Measurements from ENCODE around the gene PROZ. TPM values are rescaled to one million over a fixed set of nuclear protein-coding genes. Genes with fewer than 3 reads are reported as not detected.

The PROZ gene
- total and polyA plus RNA-seq, 10 donors = 0.11 TPM; not detected in 9

DNA sequence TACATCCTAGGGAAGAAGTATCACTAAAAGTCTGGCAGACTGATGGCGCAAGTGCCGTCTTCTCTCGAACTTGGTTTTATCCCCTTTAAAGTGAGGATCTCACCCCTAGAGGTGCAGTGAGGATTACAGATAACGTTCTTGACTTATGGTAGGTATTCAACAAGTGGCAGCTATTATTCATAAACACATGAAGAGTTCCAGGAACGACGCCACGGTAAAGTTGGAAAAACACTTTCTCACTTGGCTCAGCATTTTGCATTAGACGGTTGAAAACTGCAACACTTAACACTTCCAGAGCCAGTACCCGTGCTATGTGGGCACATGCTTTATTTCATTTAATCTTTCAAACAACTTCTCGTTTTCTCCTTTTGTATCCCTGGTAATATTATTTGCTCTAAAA, 8.7 kb downstream of the PROZ start:
- Histone ChIP-seq H3K4me1 (peaks cover 0 to 26% (median 6%) of the 10 kb centered on the region in 6 donors), H3K36me3 (peaks cover 0 to 23% (median 4%) of the 10 kb centered on the region in 6 donors), H3K9me3 (peaks cover 0 to 11% (median 0%) of the 10 kb centered on the region in 8 donors), H3K4me3 (no peak overlapping the region), H3K27ac (no peak overlapping the region), H3K27me3 (replicated peaks in 1 of 7) (peaks cover 0 to 10% (median 3%) of the 10 kb centered on the region in 7 donors)
- intact Hi-C loops (cut with DNase I; ENCODE audit: low total_unique reads) = no loop called here
- 82 to 90% (median 86%) methylated on average over 10 of the region's 10 CpGs for WGBS, 5 donors
- TF ChIP-seq POLR2AphosphoS5 (IDR thresholded peaks at IDR 0.05) (no peak), POLR2A (IDR thresholded peaks at IDR 0.05) (no peak)
- TF ChIP-seq, protein P1, sequence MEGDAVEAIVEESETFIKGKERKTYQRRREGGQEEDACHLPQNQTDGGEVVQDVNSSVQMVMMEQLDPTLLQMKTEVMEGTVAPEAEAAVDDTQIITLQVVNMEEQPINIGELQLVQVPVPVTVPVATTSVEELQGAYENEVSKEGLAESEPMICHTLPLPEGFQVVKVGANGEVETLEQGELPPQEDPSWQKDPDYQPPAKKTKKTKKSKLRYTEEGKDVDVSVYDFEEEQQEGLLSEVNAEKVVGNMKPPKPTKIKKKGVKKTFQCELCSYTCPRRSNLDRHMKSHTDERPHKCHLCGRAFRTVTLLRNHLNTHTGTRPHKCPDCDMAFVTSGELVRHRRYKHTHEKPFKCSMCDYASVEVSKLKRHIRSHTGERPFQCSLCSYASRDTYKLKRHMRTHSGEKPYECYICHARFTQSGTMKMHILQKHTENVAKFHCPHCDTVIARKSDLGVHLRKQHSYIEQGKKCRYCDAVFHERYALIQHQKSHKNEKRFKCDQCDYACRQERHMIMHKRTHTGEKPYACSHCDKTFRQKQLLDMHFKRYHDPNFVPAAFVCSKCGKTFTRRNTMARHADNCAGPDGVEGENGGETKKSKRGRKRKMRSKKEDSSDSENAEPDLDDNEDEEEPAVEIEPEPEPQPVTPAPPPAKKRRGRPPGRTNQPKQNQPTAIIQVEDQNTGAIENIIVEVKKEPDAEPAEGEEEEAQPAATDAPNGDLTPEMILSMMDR (IDR thresholded peaks at IDR 0.05 in 8 of 11, conservative IDR thresholded peaks at IDR 0.05 in 3 of 11) = no peak
- DNase-seq = no peak

DNA sequence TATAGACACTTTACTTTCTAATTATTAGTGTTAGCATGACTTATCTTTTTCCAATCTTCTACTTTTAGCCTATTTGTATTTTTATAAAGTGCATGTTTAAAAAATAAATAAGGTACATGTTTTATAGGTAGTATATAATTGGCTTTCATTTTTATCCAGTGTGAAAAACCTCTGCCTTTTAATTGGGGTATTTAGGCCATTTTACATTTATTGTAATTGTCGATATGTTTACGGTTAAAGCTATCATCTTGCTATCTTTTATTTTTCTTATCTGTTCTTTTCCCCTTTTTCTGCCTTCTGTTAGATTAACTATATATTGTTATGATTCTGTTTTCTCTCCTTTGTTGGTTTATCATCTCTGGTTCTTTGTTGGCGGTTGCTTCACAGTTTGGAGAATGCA, 9.1 kb downstream of the PROZ start:
- no peak for DNase-seq
- peaks cover 0 to 28% (median 6%) of the 10 kb centered on the region in 6 donors for H3K4me1 ChIP-seq
- H3K9me3 ChIP-seq = peaks cover 0 to 11% (median 0%) of the 10 kb centered on the region in 8 donors
- no peak overlapping the region for H3K4me3 ChIP-seq
- intact Hi-C loops (cut with DNase I; ENCODE audit: low total_unique reads) = no loop called here
- WGBS, 5 donors = 95 to 99% (median 96%) methylated on average over 3 of the region's 3 CpGs
- peaks cover 0 to 27% (median 5%) of the 10 kb centered on the region in 6 donors for H3K36me3 ChIP-seq
- no peak overlapping the region for H3K27ac ChIP-seq
- TF ChIP-seq POLR2AphosphoS5 (IDR thresholded peaks at IDR 0.05) (no peak), POLR2A (IDR thresholded peaks at IDR 0.05) (no peak)
- TF ChIP-seq, protein P1 (IDR thresholded peaks at IDR 0.05 in 8 of 11, conservative IDR thresholded peaks at IDR 0.05 in 3 of 11) = no peak
- H3K27me3 ChIP-seq (replicated peaks in 1 of 7) = peaks cover 0 to 9% (median 3%) of the 10 kb centered on the region in 7 donors

DNA sequence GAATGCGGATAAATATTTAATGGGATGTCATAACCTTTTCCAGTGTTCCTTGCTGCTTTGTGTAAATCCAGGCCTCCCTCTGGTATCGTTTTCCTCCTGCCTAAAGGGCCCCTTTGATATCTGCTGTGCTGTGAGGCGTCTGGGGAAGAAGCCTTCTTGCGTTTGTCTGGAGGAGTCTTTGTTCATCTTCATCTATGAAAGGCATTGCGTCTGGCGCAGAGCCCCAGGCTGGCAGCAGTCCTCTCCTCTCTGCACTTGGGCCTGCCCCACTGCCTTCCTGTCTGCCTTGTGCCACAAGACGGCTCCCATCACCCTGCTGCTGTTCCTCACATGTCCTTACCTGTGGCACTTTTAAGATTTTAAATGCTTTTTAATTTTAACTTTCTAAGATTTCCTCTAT, 9.8 kb downstream of the PROZ start:
- 91 to 98% (median 92%) methylated on average over 7 of the region's 7 CpGs for WGBS, 5 donors
- H3K27ac ChIP-seq = no peak overlapping the region
- peaks cover 0 to 11% (median 0%) of the 10 kb centered on the region in 8 donors for H3K9me3 ChIP-seq
- peaks cover 0 to 3% (median under 1%) of the 10 kb centered on the region in 7 donors for H3K27me3 ChIP-seq (replicated peaks in 1 of 7)
- H3K4me1 ChIP-seq = peaks cover 0 to 28% (median 6%) of the 10 kb centered on the region in 6 donors
- H3K4me3 ChIP-seq = no peak overlapping the region
- DNase-seq = no peak
- TF ChIP-seq POLR2A (IDR thresholded peaks at IDR 0.05) (no peak), POLR2AphosphoS5 (IDR thresholded peaks at IDR 0.05) (no peak)
- TF ChIP-seq, protein P1 (IDR thresholded peaks at IDR 0.05 in 8 of 11, conservative IDR thresholded peaks at IDR 0.05 in 3 of 11) = no peak
- peaks cover 0 to 32% (median 7%) of the 10 kb centered on the region in 6 donors for H3K36me3 ChIP-seq
- intact Hi-C loops (cut with DNase I; ENCODE audit: low total_unique reads) = no loop called here

DNA sequence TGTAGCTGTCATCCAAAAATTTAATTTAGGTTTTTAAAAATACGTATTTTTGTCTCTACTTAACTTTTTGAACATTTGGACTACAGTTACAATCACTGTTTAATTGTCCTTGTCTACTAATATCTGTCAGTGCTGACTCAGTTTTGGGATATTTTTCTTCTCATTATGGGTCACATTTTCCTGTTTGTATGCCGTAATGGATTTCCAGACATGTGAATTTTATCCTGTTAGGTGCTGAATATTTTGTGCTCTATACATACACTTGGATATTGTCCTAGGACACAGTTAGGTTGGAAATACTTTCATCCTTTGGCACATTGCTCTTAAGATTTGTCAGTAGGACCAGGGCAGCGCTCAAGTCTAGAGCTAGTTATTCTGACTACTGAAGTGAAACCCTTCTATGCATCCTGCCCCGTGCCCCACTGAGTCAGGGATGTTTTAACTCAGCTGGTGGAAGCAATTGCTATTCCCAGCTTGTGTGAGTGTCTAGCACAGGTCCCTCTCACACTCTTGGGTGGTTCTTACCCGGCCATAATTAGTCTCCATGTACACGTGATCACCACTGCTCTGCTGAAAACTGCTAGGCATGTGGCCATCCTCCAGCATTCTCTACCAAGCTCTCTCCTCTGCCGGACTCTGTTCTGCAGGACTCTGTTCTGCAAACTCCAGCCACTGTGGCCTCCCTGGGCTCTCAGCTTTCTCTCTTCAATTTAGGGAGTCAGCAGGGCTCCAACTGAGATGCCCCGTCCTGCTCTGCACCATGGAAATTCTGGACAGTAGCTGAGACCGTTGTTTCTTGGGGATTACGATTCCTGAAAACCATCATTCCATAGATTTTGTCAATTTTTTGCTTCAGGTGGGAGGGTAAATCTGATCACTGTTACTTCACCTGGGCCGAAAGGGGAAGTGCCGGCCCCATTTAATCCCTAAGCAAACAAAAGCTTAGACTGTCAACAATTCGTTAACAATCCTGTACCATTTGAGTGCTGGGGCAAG, 11.1 kb downstream of the PROZ start:
- WGBS, 5 donors = 92 to 96% (median 95%) methylated on average over 13 of the region's 13 CpGs

More for the DNA sequence above, 11.1 kb downstream of the PROZ start:
- H3K4me3 ChIP-seq = no peak overlapping the region
- no peaks in the 10 kb centered on the region for H3K27me3 ChIP-seq (replicated peaks in 1 of 7)
- H3K9me3 ChIP-seq = peaks cover 0 to 11% (median 0%) of the 10 kb centered on the region in 8 donors
- H3K36me3 ChIP-seq = peaks cover 0 to 39% (median 7%) of the 10 kb centered on the region in 6 donors
- intact Hi-C loops (cut with DNase I; ENCODE audit: low total_unique reads) = no loop called here
- DNase-seq = no peak
- peak overlapping the region in 2 of 8 donors; percentile 74 to 77 for H3K27ac ChIP-seq
- TF ChIP-seq POLR2AphosphoS5 (IDR thresholded peaks at IDR 0.05) (no peak), POLR2A (IDR thresholded peaks at IDR 0.05) (no peak)
- H3K4me1 ChIP-seq = peaks cover 0 to 28% (median 6%) of the 10 kb centered on the region in 6 donors
